ENCODE measurements around the gene MYO1E. TPM values are rescaled to one million over a fixed set of nuclear protein-coding genes. Genes with fewer than 3 reads are reported as not detected.

The MYO1E gene
- total and polyA plus RNA-seq, 2 donors from 2014 or later, result 41.9 to 198 TPM

DNA sequence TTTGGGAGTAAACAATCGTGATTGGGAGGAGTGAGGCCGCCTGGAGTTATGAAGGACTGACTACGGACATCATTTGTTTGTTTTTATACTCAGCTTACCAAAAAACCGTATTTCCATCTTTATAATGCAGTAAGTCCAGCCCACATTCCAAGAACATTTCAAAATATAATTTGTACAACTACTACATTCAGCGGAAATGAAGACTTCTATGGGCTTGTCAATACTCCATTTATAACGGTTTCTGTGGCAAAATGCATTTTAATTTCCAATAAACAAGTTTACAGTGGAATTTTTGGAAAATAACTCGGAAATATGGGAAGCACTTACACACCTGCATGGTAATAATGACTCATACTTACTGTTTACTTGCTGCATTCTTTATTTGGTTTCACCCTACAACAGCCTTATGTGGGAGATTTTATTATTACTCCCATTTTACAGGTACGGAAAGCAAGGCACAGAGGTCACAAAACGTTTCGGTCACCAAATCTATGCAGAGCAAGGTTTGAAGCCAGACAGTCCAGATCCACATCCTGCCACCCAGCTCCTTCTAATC is 103.7 kb downstream of the MYO1E start:
- no peak overlapping the region for H3K4me3 ChIP-seq (ENCODE audit: low read length in 3 of 3)
- FAIRE-seq (no peak), DNase-seq (no peak)
- TF ChIP-seq CTCF (IDR thresholded peaks at IDR 0.05; ENCODE audit: borderline replicate concordance, extremely low read depth, insufficient read depth), result no peak
- no peaks in the 10 kb centered on the region for H3K27me3 ChIP-seq (ENCODE audit: control insufficient read depth, insufficient read depth, low read length)
- H3K36me3 ChIP-seq (ENCODE audit: control insufficient read depth in 2 of 3, insufficient read depth in 3 of 3, low read length in 3 of 3), result no peaks in the 10 kb centered on the region
- no peak overlapping the region for H3K27ac ChIP-seq (ENCODE audit: low read depth in 2 of 2, low read length in 2 of 2)
- H3K9ac ChIP-seq (ENCODE audit: low read length in 3 of 3), result no peak overlapping the region
- intact Hi-C loops (cut with DNase I), result no loop called here
- H3K9me3 ChIP-seq (ENCODE audit: control insufficient read depth in 2 of 3, insufficient read depth in 1 of 3, low read length in 3 of 3), result no peaks in the 10 kb centered on the region
- H3K4me1 ChIP-seq (ENCODE audit: control insufficient read depth in 2 of 3, insufficient read depth in 2 of 3, low read depth in 1 of 3, low read length in 3 of 3), result no peaks in the 10 kb centered on the region

DNA sequence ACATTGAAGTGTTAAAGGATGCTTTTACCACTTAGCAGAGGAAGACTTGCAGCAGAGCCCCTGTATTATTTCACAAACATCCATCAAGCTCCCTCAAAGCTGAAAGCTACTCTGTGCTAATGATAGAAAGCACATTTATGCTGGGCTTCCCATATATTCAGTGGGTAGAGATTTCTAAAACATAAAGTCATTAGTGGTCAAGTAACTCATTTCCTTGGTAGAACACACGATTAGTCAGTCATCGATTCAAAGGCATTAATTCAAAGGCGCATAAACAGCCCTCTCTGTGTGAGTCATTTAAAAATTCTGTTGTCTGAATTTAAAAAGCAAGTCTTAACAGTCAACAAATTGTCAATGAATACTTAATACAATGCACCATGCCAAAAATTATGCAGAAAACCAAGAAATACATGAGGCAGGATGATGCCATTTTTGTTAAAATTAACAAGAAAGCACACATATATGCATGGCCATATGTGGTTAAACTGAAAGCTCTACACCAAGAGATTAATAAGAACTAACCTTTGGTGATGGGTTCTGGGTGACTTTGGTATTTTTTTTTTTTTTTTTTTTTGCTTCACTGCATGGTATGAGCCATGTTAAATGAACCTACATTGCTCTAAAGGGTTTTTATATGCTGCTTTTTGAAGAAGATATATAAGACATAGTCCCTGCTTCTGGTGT is 104.4 kb downstream of the MYO1E start:
- H3K4me1 ChIP-seq (ENCODE audit: control insufficient read depth in 2 of 3, insufficient read depth in 2 of 3, low read depth in 1 of 3, low read length in 3 of 3), result no peaks in the 10 kb centered on the region
- FAIRE-seq (no peak), DNase-seq (no peak)
- H3K27me3 ChIP-seq (ENCODE audit: control insufficient read depth, insufficient read depth, low read length), result no peaks in the 10 kb centered on the region
- no peak overlapping the region for H3K4me3 ChIP-seq (ENCODE audit: low read length in 3 of 3)
- no peak for TF ChIP-seq CTCF (IDR thresholded peaks at IDR 0.05; ENCODE audit: borderline replicate concordance, extremely low read depth, insufficient read depth)
- no peak overlapping the region for H3K27ac ChIP-seq (ENCODE audit: low read depth in 2 of 2, low read length in 2 of 2)
- intact Hi-C loops (cut with DNase I), result no loop called here
- no peak overlapping the region for H3K9ac ChIP-seq (ENCODE audit: low read length in 3 of 3)
- H3K9me3 ChIP-seq (ENCODE audit: control insufficient read depth in 2 of 3, insufficient read depth in 1 of 3, low read length in 3 of 3), result no peaks in the 10 kb centered on the region
- no peaks in the 10 kb centered on the region for H3K36me3 ChIP-seq (ENCODE audit: control insufficient read depth in 2 of 3, insufficient read depth in 3 of 3, low read length in 3 of 3)

GRCh38 chr15:59266028-59266427 is 106.6 kb downstream of the MYO1E start:
- no peaks in the 10 kb centered on the region for H3K4me1 ChIP-seq (ENCODE audit: control insufficient read depth in 2 of 3, insufficient read depth in 2 of 3, low read depth in 1 of 3, low read length in 3 of 3)
- no peak overlapping the region for H3K4me3 ChIP-seq (ENCODE audit: low read length in 3 of 3)
- H3K27me3 ChIP-seq (ENCODE audit: control insufficient read depth, insufficient read depth, low read length), result no peaks in the 10 kb centered on the region
- DNase-seq, result no peak
- H3K9me3 ChIP-seq (ENCODE audit: control insufficient read depth in 2 of 3, insufficient read depth in 1 of 3, low read length in 3 of 3), result no peaks in the 10 kb centered on the region
- no peak for TF ChIP-seq CTCF (IDR thresholded peaks at IDR 0.05; ENCODE audit: borderline replicate concordance, extremely low read depth, insufficient read depth)
- H3K27ac ChIP-seq (ENCODE audit: low read depth in 2 of 2, low read length in 2 of 2), result no peak overlapping the region
- H3K36me3 ChIP-seq (ENCODE audit: control insufficient read depth in 2 of 3, insufficient read depth in 3 of 3, low read length in 3 of 3), result no peaks in the 10 kb centered on the region
- intact Hi-C loops (cut with DNase I), result no loop called here
- no peak overlapping the region for H3K9ac ChIP-seq (ENCODE audit: low read length in 3 of 3)
- FAIRE-seq, result no peak

All from kidney (tissue), 14 donors.